ENCODE results near the gene PRKG1. TPM values are rescaled to one million over a fixed set of nuclear protein-coding genes. Genes with fewer than 3 reads are reported as not detected.

The PRKG1 gene
- total and polyA plus RNA-seq, 2 donors (not counting 1 experiment from before 2014, with no cell fraction given) = not detected

GRCh38 chr10:52343439-52343838 lies 1269.2 kb downstream of the PRKG1 start:
- H3K4me3 Mint-ChIP-seq = no peak overlapping the region
- H3K27ac ChIP-seq (ENCODE audit: low read length in 2 of 2) = no peak overlapping the region
- no peak overlapping the region for H3K4me2 ChIP-seq (replicated peaks; ENCODE audit: low read depth, low read length, poor library complexity, severe bottlenecking)
- H3K27me3 ChIP-seq (replicated peaks in 1 of 4; ENCODE audit: control extremely low read depth in 1 of 4, control insufficient read depth in 3 of 4, insufficient read depth in 4 of 4, low read length in 3 of 4) = no peaks in the 10 kb centered on the region
- TF ChIP-seq CTCF (IDR thresholded peaks at IDR 0.05) (no peak), EZH2 (IDR thresholded peaks at IDR 0.05; ENCODE audit: borderline replicate concordance, insufficient read depth, low read depth, low read length, poor library complexity, severe bottlenecking) (no peak)
- no peaks in the 10 kb centered on the region for H3K27me3 Mint-ChIP-seq
- H4K20me1 ChIP-seq (ENCODE audit: control insufficient read depth, insufficient read depth, low read length, poor library complexity, severe bottlenecking) = no peaks in the 10 kb centered on the region
- no CpG with 5 or more reads among the region's 4 CpGs for WGBS (ENCODE audit: insufficient coverage)
- no peaks in the 10 kb centered on the region for H3K9me3 Mint-ChIP-seq (ENCODE audit: insufficient read depth)
- no peak overlapping the region for H3K27ac Mint-ChIP-seq
- POLR2A ChIA-PET = no interaction called here
- no peak overlapping the region for H3K9ac ChIP-seq (ENCODE audit: low read length)
- no peak overlapping the region for H3K4me3 ChIP-seq (ENCODE audit: control extremely low read depth in 1 of 5, extremely low read depth in 1 of 5, insufficient read depth in 1 of 5, low read depth in 2 of 5, low read length in 4 of 5)
- H2AFZ ChIP-seq (ENCODE audit: insufficient read depth, low read depth, low read length, poor library complexity, severe bottlenecking) = no peak overlapping the region
- DNase-seq = no peak
- H3K36me3 ChIP-seq (replicated peaks in 1 of 2; ENCODE audit: control extremely low read depth in 1 of 2, control insufficient read depth in 1 of 2, extremely low read depth in 1 of 2, insufficient read depth in 2 of 2, low read length in 1 of 2) = no peaks in the 10 kb centered on the region
- ATAC-seq (ENCODE audit: low read depth) = no peak
- H3K4me1 Mint-ChIP-seq = no peaks in the 10 kb centered on the region
- H3K9me3 ChIP-seq (ENCODE audit: control extremely low read depth in 1 of 3, control insufficient read depth in 2 of 3, insufficient read depth in 1 of 3, low read length in 2 of 3) = peaks cover 0 to 18% (median 3%) of the 10 kb centered on the region in 3 donors
- intact Hi-C loops (cut with micrococcal nuclease) = no loop called here
- CTCF ChIA-PET = no interaction called here
- no peaks in the 10 kb centered on the region for H3K4me1 ChIP-seq (ENCODE audit: control insufficient read depth in 2 of 2, insufficient read depth in 2 of 2, low read length in 2 of 2)
- no peaks in the 10 kb centered on the region for H3K79me2 ChIP-seq (ENCODE audit: control insufficient read depth, insufficient read depth, low read length)

GRCh38 chr10:52346394-52347326 lies 1272.4 kb downstream of the PRKG1 start:
- no peaks in the 10 kb centered on the region for H3K36me3 ChIP-seq (replicated peaks in 1 of 2; ENCODE audit: control extremely low read depth in 1 of 2, control insufficient read depth in 1 of 2, extremely low read depth in 1 of 2, insufficient read depth in 2 of 2, low read length in 1 of 2)
- Mint-ChIP-seq H3K4me1 (no peaks in the 10 kb centered on the region), H3K27me3 (no peaks in the 10 kb centered on the region), H3K9me3 (ENCODE audit: insufficient read depth) (no peaks in the 10 kb centered on the region), H3K4me3 (no peak overlapping the region), H3K27ac (no peak overlapping the region)
- no peak overlapping the region for H3K4me3 ChIP-seq (ENCODE audit: control extremely low read depth in 1 of 5, extremely low read depth in 1 of 5, insufficient read depth in 1 of 5, low read depth in 2 of 5, low read length in 4 of 5)
- no peak overlapping the region for H2AFZ ChIP-seq (ENCODE audit: insufficient read depth, low read depth, low read length, poor library complexity, severe bottlenecking)
- no peak for DNase-seq
- TF ChIP-seq CTCF (IDR thresholded peaks at IDR 0.05) = no peak
- TF ChIP-seq EZH2 (IDR thresholded peaks at IDR 0.05; ENCODE audit: borderline replicate concordance, insufficient read depth, low read depth, low read length, poor library complexity, severe bottlenecking) = no peak
- ATAC-seq (ENCODE audit: low read depth) = no peak
- peaks cover 0 to 18% (median 3%) of the 10 kb centered on the region in 3 donors for H3K9me3 ChIP-seq (ENCODE audit: control extremely low read depth in 1 of 3, control insufficient read depth in 2 of 3, insufficient read depth in 1 of 3, low read length in 2 of 3)
- H3K4me1 ChIP-seq (ENCODE audit: control insufficient read depth in 2 of 2, insufficient read depth in 2 of 2, low read length in 2 of 2) = no peaks in the 10 kb centered on the region
- no peaks in the 10 kb centered on the region for H3K79me2 ChIP-seq (ENCODE audit: control insufficient read depth, insufficient read depth, low read length)
- no peak overlapping the region for H3K9ac ChIP-seq (ENCODE audit: low read length)
- no peak overlapping the region for H3K4me2 ChIP-seq (replicated peaks; ENCODE audit: low read depth, low read length, poor library complexity, severe bottlenecking)
- POLR2A ChIA-PET = no interaction called here
- no peak overlapping the region for H3K27ac ChIP-seq (ENCODE audit: low read length in 2 of 2)
- intact Hi-C loops (cut with micrococcal nuclease) = no loop called here
- no peaks in the 10 kb centered on the region for H3K27me3 ChIP-seq (replicated peaks in 1 of 4; ENCODE audit: control extremely low read depth in 1 of 4, control insufficient read depth in 3 of 4, insufficient read depth in 4 of 4, low read length in 3 of 4)
- no peaks in the 10 kb centered on the region for H4K20me1 ChIP-seq (ENCODE audit: control insufficient read depth, insufficient read depth, low read length, poor library complexity, severe bottlenecking)
- WGBS (ENCODE audit: insufficient coverage) = 95% methylated on average over 26 of the region's 27 CpGs
- CTCF ChIA-PET = no interaction called here

All from B cell (primary cell).